Smooth muscle cell (in vitro differentiated cells): ENCODE results near the gene CAPN15. TPM values are rescaled to one million over a fixed set of nuclear protein-coding genes. Genes with fewer than 3 reads are reported as not detected.
A peak's percentile ranks its signal among the peaks of the same experiment; 100 is the strongest.

Experiments
- DNase-seq: peaks from one replicate; lab custom pipeline; 2025; ENCODE audit not compliant: unreplicated experiment; lab: John Stamatoyannopoulos, UW
- H2AFZ ChIP-seq: fragments of 200-600 bp; sonication (generic); 2 replicates; pipeline ENCODE4 v1.6.0; 2016; ENCODE audit warnings: antibody characterized with exemption, low read depth, mild to moderate bottlenecking
- H3F3A ChIP-seq: fragments of 200-600 bp; sonication (generic); 2 replicates; pipeline ENCODE4 v1.6.0; 2017; ENCODE audit warnings: antibody characterized with exemption, low read depth
- H3K27ac ChIP-seq: fragments of 200-600 bp; sonication (generic); 2 replicates; pipeline ENCODE4 v1.5.1; 2016; ENCODE audit warnings: low read depth, mild to moderate bottlenecking
- H3K27me3 ChIP-seq: fragments of 200-600 bp; sonication (generic); 2 replicates; pipeline ENCODE4 v1.6.1; 2016; ENCODE audit warnings: low read depth, mild to moderate bottlenecking
- H3K36me3 ChIP-seq: fragments of 200-600 bp; sonication (generic); 2 replicates; pipeline ENCODE4 v1.5.1; 2016; ENCODE audit warnings: low read depth
- H3K4me1 ChIP-seq: fragments of 200-600 bp; sonication (generic); 2 replicates; pipeline ENCODE4 v1.5.1; 2016; ENCODE audit warnings: low read depth
- H3K4me2 ChIP-seq: fragments of 200-600 bp; sonication (generic); 2 replicates; pipeline ENCODE4 v1.6.0; 2016; ENCODE audit warnings: mild to moderate bottlenecking
- H3K4me3 ChIP-seq: fragments of 200-600 bp; sonication (generic); 2 replicates; pipeline ENCODE4 v1.5.1; 2016; ENCODE audit warnings: mild to moderate bottlenecking
- H3K79me2 ChIP-seq: fragments of 200-600 bp; sonication (generic); 2 replicates; pipeline ENCODE4 v1.6.0; 2016; ENCODE audit warnings: low read depth, mild to moderate bottlenecking
- H3K9ac ChIP-seq: fragments of 200-600 bp; sonication (generic); 2 replicates; pipeline ENCODE4 v1.6.0; 2016; ENCODE audit warnings: low read depth
- H3K9me3 ChIP-seq: fragments of 200-600 bp; sonication (generic); replicated peaks from 2 replicates; pipeline ENCODE4 v1.5.1; 2016; ENCODE audit warnings: low read depth
- H4K20me1 ChIP-seq: fragments of 200-600 bp; sonication (generic); 2 replicates; pipeline ENCODE4 v1.6.0; 2016; ENCODE audit warnings: low read depth
- CTCF ChIP-seq: fragments of 200-600 bp; sonication (generic); IDR thresholded peaks from 2 replicates; pipeline ENCODE4 v1.5.1; 2017; ENCODE audit warnings: borderline replicate concordance, mild to moderate bottlenecking, antibody characterized with exemption; ENCODE audit not compliant: insufficient read depth, poor library complexity, severe bottlenecking
- WGBS: methylation state at CpG from one replicate; pipeline ENCODE4 v1.1.7; 2016; ENCODE audit warnings: low lambda C conversion rate; 5-methylcytosine and 5-hydroxymethylcytosine counted together
- polyA plus RNA-seq: library from polyadenylated mRNA; unstranded; fragments of >200 nt; fragmentation: Nextera tagmentation; extraction: Ambion mirVana; gene quantifications from 2 replicates; pipeline ENCODE4 v1.2.1, GENCODE V29; 2016
- total RNA-seq: library from RNA; depleted of rRNA; stranded (reverse); fragments of >200 nt; gene quantifications from 2 replicates; pipeline ENCODE4 v1.2.3, GENCODE V29; 2014

Gene CAPN15
- total and polyA plus RNA-seq, 2 experiments from 2014 or later: 14.7 to 18.7 TPM

- Histone ChIP-seq H2AFZ (no peak overlapping the region), H3K27ac (peak overlapping the region; percentile 77), H3K9me3 (no peaks in the 10 kb centered on the region), H3K36me3 (no peaks in the 10 kb centered on the region), H3K79me2 (peaks cover 57% of the 10 kb centered on the region), H3K9ac (peak overlapping the region; percentile 74), H3K27me3 (no peaks in the 10 kb centered on the region), H3K4me1 (peaks cover 27% of the 10 kb centered on the region), H3K4me3 (peak overlapping the region; percentile 77), H3K4me2 (peak overlapping the region; percentile 100), H3F3A (peaks cover 3% of the 10 kb centered on the region), H4K20me1 (peaks cover 76% of the 10 kb centered on the region)
- no peak for TF ChIP-seq CTCF
- 7% methylated on average over 35 of the region's 55 CpGs for WGBS
- peak; percentile 18 for DNase-seq
These were observed 849 bp downstream of the CAPN15 start for GRCh38 chr16:528111-529011.

- WGBS: 80% methylated on average over 12 of the region's 12 CpGs
- Histone ChIP-seq H3K27ac (peak overlapping the region; percentile 77), H3K4me2 (peak overlapping the region; percentile 100), H3K4me3 (peak overlapping the region; percentile 77), H3K36me3 (no peaks in the 10 kb centered on the region), H3K4me1 (peaks cover 27% of the 10 kb centered on the region), H3K9me3 (no peaks in the 10 kb centered on the region), H3K27me3 (no peaks in the 10 kb centered on the region), H3K9ac (no peak overlapping the region), H2AFZ (no peak overlapping the region), H4K20me1 (peaks cover 76% of the 10 kb centered on the region), H3K79me2 (peaks cover 64% of the 10 kb centered on the region), H3F3A (peaks cover 3% of the 10 kb centered on the region)
- TF ChIP-seq CTCF: no peak
- no peak for DNase-seq
These were observed 1.6 kb downstream of the CAPN15 start for GRCh38 chr16:529012-529575.

- Histone ChIP-seq H3K27ac (no peak overlapping the region), H3K4me2 (no peak overlapping the region), H4K20me1 (peaks cover 76% of the 10 kb centered on the region), H3F3A (peaks cover 1% of the 10 kb centered on the region), H3K36me3 (no peaks in the 10 kb centered on the region), H2AFZ (no peak overlapping the region), H3K4me1 (peaks cover 25% of the 10 kb centered on the region), H3K79me2 (peaks cover 69% of the 10 kb centered on the region), H3K9ac (no peak overlapping the region), H3K9me3 (no peaks in the 10 kb centered on the region), H3K4me3 (no peak overlapping the region), H3K27me3 (no peaks in the 10 kb centered on the region)
- DNase-seq: no peak
- TF ChIP-seq CTCF: no peak
- 97% methylated on average over 23 of the region's 23 CpGs for WGBS
These were observed 2.8 kb downstream of the CAPN15 start for GRCh38 chr16:530111-530817.
